HepG2 (cell line): ENCODE measurements around the gene KRTAP3-3. TPM values are rescaled to one million over a fixed set of nuclear protein-coding genes. Genes with fewer than 3 reads are reported as not detected.

Experiments used
- CHD2 ChIP-seq: IDR thresholded peaks from 2 replicates; pipeline ENCODE4 v1.6.1; 2011; ENCODE audit warnings: low read depth, low read length, improper control_type of control experiment
- CHD4 ChIP-seq: fragments of 200-600 bp; sonication (generic); IDR thresholded peaks from 2 replicates; pipeline ENCODE4 v1.7.0; 2017; ENCODE audit warnings: mild to moderate bottlenecking, low read length, borderline replicate concordance
- GABPB1 ChIP-seq: IDR thresholded peaks from 2 replicates; pipeline ENCODE4 v1.6.1; 2016; ENCODE audit warnings: mild to moderate bottlenecking, missing genetic modification reagents, moderate library complexity, missing compliant biosample characterization
- IRF2 ChIP-seq: IDR thresholded peaks from 2 replicates; pipeline ENCODE4 v1.6.1; 2018; ENCODE audit warnings: missing genetic modification reagents, missing compliant biosample characterization
- KAT8 ChIP-seq: IDR thresholded peaks from 2 replicates; pipeline ENCODE4 v1.6.1; 2016; ENCODE audit warnings: missing genetic modification reagents, missing compliant biosample characterization
- KDM2A ChIP-seq: sonication (generic); formaldehyde crosslinking; IDR thresholded peaks from 2 replicates; pipeline ENCODE4 v1.4.0; 2020; ENCODE audit warnings: low read depth, missing genetic modification reagents, borderline replicate concordance
- KLF6 ChIP-seq: IDR thresholded peaks from 2 replicates; pipeline ENCODE4 v1.8.0; 2016; ENCODE audit warnings: missing biosample characterization, missing genetic modification reagents
- MEF2D ChIP-seq: sonication (generic); formaldehyde crosslinking; IDR thresholded peaks from 2 replicates; pipeline ENCODE4 v1.5.1; 2020; ENCODE audit warnings: mild to moderate bottlenecking, missing genetic modification reagents
- SALL2 ChIP-seq: sonication (generic); formaldehyde crosslinking; IDR thresholded peaks from 2 replicates; pipeline ENCODE4 v1.8.1; 2023; ENCODE audit warnings: mild to moderate bottlenecking, missing genetic modification reagents, inconsistent platforms
- SMARCC2 ChIP-seq: fragments of 450-650 bp; IDR thresholded peaks from 2 replicates; pipeline ENCODE4 v1.6.1; 2017; ENCODE audit warnings: antibody characterized with exemption, mild to moderate bottlenecking
- ZBTB3 ChIP-seq: sonication (generic); formaldehyde crosslinking; IDR thresholded peaks from 2 replicates; pipeline ENCODE4 v1.4.0; 2020; ENCODE audit warnings: low read depth, mild to moderate bottlenecking, moderate library complexity, missing genetic modification reagents, borderline replicate concordance
- ZFP37 ChIP-seq: sonication (generic); formaldehyde crosslinking; IDR thresholded peaks from 2 replicates; pipeline ENCODE4 v1.4.0; 2020; ENCODE audit warnings: missing genetic modification reagents, borderline replicate concordance
- ZMYM4 ChIP-seq: sonication (generic); formaldehyde crosslinking; IDR thresholded peaks from 2 replicates; pipeline ENCODE4 v1.8.1; 2023; ENCODE audit warnings: mild to moderate bottlenecking, missing genetic modification reagents
- ZNF546 ChIP-seq: sonication (generic); formaldehyde crosslinking; conservative IDR thresholded peaks from 2 replicates; pipeline ENCODE4 v1.8.1; 2023; ENCODE audit warnings: mild to moderate bottlenecking, missing genetic modification reagents
- ZNF7 ChIP-seq: IDR thresholded peaks from 2 replicates; pipeline ENCODE4 v1.6.1; 2016; ENCODE audit warnings: missing biosample characterization, missing genetic modification reagents
- ZNF768 ChIP-seq: sonication (generic); formaldehyde crosslinking; IDR thresholded peaks from 2 replicates; pipeline ENCODE4 v1.4.0; 2020; ENCODE audit warnings: missing genetic modification reagents
- ZNF816 ChIP-seq: sonication (generic); formaldehyde crosslinking; IDR thresholded peaks from 2 replicates; pipeline ENCODE4 v1.8.0; 2022; ENCODE audit warnings: missing genetic modification reagents, mild to moderate bottlenecking, borderline replicate concordance
- ZSCAN31 ChIP-seq: sonication (generic); formaldehyde crosslinking; IDR thresholded peaks from 2 replicates; pipeline ENCODE4 v1.5.0; 2020; ENCODE audit warnings: low read depth, mild to moderate bottlenecking, missing genetic modification reagents
- polyA plus RNA-seq, 8 experiments: library from polyadenylated mRNA; depleted of rRNA in 3 of 8; stranded (reverse) in 7 of 8; unstranded in 1 of 8; fragments of >200 nt; fragmentation: Illumina TruSeq in 4 of 8; extraction: Trizol in 4 of 8; gene quantifications; 2 replicates each; pipeline versions ENCODE4 v1.2.1 to v1.2.3, GENCODE V29; 2011 to 2016; ENCODE audit warnings: low read depth in 4 of 8, missing spikeins in 1 of 8, mixed read lengths in 1 of 8; ENCODE audit not compliant: insufficient read depth in 1 of 8
- total RNA-seq, 5 experiments: library from RNA; depleted of rRNA; stranded (reverse); fragments of >200 nt; fragmentation: Illumina TruSeq; extraction: Trizol; gene quantifications; 2 replicates each; pipeline ENCODE4 v1.2.3, GENCODE V29; 2016; ENCODE audit warnings: low read depth in 1 of 5
- TF ChIP-seq, protein P1 (sequence below): sonication (generic); formaldehyde crosslinking; IDR thresholded peaks from 2 replicates; pipeline ENCODE4 v1.4.0; 2020; ENCODE audit warnings: missing genetic modification reagents
- TF ChIP-seq, protein P2 (sequence below): sonication (generic); formaldehyde crosslinking; IDR thresholded peaks from 2 replicates; pipeline ENCODE4 v1.4.0; 2020; ENCODE audit warnings: missing genetic modification reagents
- TF ChIP-seq, protein P3 (sequence below): sonication (generic); formaldehyde crosslinking; IDR thresholded peaks from 2 replicates; pipeline ENCODE4; 2020; ENCODE audit warnings: missing genetic modification reagents, mild to moderate bottlenecking, borderline replicate concordance
- TF ChIP-seq, protein P4 (sequence below): IDR thresholded peaks from 2 replicates; pipeline ENCODE4 v1.6.1; 2016; ENCODE audit warnings: mild to moderate bottlenecking, missing biosample characterization, missing genetic modification reagents

Gene KRTAP3-3
- total and polyA plus RNA-seq, 2 of the 13 experiments (the other 11 are each of a cell fraction or from before 2014, with no cell fraction given) = not detected

DNA sequence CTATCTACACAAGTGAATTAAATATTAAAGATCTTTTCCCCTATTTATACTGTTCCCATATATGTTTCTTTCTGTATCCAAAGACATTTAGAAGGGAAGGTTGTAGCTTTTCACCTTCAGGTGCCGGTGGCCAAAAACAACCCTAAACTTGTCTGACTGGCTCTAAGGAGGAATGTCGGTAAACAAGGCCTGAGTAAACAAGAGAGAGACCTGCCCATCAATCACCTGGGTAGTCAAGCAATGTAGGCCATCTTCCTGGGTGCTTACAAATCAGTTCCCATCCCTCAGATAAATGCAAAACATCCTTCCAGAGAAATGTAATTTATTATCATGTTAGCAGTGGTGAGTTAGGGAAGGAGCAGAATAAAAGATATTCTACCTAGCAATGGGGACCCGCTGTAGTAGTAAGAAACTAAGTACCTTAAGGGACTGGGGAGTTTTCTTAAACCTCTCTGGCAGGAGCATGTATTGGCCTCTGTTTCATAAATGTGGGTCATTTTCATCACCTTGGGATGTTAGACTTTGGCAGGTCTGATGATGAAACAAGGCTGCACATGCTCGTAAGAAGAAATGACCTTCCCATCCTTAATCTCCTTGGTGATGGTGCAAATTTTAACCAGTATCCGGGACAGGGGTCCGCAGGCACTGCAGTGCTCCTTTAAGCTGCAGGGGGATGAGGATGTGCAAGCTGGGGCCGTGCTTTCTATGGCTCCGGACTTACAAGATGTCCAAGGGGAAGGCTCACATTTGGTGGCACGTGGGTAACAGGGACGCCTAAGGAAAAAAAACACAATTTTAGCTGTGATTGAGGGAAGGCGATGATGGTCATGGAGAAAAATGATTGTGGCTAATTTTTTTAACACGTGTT is 35.6 kb downstream of the KRTAP3-3 start (continued):
- TF ChIP-seq SMARCC2 (no peak), ZNF7 (CRISPR knock-in tag) (no peak), ZBTB3 (CRISPR knock-in tag) (no peak), KDM2A (no peak), ZMYM4 (CRISPR knock-in tag) (0 out of 2 replicates have a peak, but pooled peaks have one; percentile 30), ZNF768 (CRISPR knock-in tag) (no peak), ZFP37 (no peak), CHD2 (no peak), KAT8 (peak; percentile 60; the same call in 1 of the 2 replicates), IRF2 (CRISPR knock-in tag) (peak; percentile 51; the same call in 1 of the 2 replicates), SALL2 (CRISPR knock-in tag) (no peak), ZNF816 (peak; percentile 60; the same call in 1 of the 2 replicates), KLF6 (CRISPR knock-in tag) (no peak), GABPB1 (0 out of 2 replicates have a peak, but pooled peaks have one; percentile 1), ZNF546 (CRISPR knock-in tag) (no peak), MEF2D (CRISPR knock-in tag) (no peak), CHD4 (no peak), ZSCAN31 (CRISPR knock-in tag) (no peak)
- TF ChIP-seq, protein P1, sequence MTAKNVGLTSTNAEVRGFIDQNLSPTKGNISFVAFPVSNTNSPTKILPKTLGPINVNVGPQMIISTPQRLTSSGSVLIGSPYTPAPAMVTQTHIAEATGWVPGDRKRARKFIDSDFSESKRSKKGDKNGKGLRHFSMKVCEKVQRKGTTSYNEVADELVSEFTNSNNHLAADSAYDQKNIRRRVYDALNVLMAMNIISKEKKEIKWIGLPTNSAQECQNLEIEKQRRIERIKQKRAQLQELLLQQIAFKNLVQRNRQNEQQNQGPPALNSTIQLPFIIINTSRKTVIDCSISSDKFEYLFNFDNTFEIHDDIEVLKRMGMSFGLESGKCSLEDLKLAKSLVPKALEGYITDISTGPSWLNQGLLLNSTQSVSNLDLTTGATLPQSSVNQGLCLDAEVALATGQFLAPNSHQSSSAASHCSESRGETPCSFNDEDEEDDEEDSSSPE (CRISPR knock-in tag) = no peak
- TF ChIP-seq, protein P2, sequence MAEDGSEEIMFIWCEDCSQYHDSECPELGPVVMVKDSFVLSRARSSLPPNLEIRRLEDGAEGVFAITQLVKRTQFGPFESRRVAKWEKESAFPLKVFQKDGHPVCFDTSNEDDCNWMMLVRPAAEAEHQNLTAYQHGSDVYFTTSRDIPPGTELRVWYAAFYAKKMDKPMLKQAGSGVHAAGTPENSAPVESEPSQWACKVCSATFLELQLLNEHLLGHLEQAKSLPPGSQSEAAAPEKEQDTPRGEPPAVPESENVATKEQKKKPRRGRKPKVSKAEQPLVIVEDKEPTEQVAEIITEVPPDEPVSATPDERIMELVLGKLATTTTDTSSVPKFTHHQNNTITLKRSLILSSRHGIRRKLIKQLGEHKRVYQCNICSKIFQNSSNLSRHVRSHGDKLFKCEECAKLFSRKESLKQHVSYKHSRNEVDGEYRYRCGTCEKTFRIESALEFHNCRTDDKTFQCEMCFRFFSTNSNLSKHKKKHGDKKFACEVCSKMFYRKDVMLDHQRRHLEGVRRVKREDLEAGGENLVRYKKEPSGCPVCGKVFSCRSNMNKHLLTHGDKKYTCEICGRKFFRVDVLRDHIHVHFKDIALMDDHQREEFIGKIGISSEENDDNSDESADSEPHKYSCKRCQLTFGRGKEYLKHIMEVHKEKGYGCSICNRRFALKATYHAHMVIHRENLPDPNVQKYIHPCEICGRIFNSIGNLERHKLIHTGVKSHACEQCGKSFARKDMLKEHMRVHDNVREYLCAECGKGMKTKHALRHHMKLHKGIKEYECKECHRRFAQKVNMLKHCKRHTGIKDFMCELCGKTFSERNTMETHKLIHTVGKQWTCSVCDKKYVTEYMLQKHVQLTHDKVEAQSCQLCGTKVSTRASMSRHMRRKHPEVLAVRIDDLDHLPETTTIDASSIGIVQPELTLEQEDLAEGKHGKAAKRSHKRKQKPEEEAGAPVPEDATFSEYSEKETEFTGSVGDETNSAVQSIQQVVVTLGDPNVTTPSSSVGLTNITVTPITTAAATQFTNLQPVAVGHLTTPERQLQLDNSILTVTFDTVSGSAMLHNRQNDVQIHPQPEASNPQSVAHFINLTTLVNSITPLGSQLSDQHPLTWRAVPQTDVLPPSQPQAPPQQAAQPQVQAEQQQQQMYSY (CRISPR knock-in tag) = peak; percentile 61; the same call in 1 of the 2 replicates
- TF ChIP-seq, protein P3, sequence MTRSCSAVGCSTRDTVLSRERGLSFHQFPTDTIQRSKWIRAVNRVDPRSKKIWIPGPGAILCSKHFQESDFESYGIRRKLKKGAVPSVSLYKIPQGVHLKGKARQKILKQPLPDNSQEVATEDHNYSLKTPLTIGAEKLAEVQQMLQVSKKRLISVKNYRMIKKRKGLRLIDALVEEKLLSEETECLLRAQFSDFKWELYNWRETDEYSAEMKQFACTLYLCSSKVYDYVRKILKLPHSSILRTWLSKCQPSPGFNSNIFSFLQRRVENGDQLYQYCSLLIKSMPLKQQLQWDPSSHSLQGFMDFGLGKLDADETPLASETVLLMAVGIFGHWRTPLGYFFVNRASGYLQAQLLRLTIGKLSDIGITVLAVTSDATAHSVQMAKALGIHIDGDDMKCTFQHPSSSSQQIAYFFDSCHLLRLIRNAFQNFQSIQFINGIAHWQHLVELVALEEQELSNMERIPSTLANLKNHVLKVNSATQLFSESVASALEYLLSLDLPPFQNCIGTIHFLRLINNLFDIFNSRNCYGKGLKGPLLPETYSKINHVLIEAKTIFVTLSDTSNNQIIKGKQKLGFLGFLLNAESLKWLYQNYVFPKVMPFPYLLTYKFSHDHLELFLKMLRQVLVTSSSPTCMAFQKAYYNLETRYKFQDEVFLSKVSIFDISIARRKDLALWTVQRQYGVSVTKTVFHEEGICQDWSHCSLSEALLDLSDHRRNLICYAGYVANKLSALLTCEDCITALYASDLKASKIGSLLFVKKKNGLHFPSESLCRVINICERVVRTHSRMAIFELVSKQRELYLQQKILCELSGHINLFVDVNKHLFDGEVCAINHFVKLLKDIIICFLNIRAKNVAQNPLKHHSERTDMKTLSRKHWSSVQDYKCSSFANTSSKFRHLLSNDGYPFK = no peak
- TF ChIP-seq, protein P4, sequence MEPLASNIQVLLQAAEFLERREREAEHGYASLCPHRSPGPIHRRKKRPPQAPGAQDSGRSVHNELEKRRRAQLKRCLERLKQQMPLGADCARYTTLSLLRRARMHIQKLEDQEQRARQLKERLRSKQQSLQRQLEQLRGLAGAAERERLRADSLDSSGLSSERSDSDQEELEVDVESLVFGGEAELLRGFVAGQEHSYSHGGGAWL (CRISPR knock-in tag) = no peak
